ENCODE data around the gene LPXN. TPM values are rescaled to one million over a fixed set of nuclear protein-coding genes. Genes with fewer than 3 reads are reported as not detected.
"Not testable (repeated sequence)": the region's sequence is repeated elsewhere in the genome, so short reads cannot be mapped to it uniquely, and the experiment has no call there.

The LPXN gene
- polyA plus RNA-seq, 3 donors: 6.9 to 10.5 (median 8.0) TPM

DNA sequence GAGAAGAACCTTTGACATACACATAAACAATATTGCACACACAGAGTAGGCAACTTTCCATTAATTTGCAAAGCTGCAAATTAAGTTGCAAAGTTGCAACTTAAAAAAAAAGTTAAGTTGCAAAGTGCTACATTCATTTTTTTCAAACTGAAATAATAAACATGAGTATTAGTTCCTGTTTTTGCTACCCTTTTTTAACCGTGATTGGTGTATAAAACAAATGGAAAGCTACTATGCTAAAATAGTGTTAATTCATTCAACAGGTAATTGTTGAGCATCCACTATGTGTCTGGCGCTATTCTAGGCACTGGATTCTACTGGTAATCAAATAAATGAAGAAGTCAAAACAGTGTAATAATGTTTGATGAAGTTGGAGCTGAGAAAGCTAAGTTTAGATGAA, 11.3 kb upstream of the LPXN start:
- no peak for DNase-seq (ENCODE audit: extremely low read depth in 1 of 11, low read depth in 9 of 11, low spot score in 4 of 11)

DNA sequence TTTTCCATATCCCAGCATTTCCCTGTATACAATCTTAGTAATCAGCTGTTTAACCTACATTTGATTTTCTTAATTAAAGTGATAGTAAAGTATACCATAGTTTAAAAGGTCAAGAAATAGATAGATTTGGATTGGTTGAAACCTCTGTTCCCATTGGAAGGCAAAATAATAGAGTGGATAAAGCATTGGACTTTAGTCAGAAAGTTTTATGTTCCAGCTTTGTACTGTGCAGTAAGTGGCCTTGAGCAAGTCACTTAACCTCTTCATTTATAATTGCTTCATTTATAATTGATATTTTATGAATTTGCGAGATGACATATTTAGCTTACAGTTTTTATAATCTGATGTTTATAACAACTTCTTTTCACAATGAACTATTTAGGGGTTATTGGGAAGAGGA, 6.8 kb upstream of the LPXN start:
- no peak for DNase-seq (ENCODE audit: extremely low read depth in 1 of 11, low read depth in 9 of 11, low spot score in 4 of 11)

DNA sequence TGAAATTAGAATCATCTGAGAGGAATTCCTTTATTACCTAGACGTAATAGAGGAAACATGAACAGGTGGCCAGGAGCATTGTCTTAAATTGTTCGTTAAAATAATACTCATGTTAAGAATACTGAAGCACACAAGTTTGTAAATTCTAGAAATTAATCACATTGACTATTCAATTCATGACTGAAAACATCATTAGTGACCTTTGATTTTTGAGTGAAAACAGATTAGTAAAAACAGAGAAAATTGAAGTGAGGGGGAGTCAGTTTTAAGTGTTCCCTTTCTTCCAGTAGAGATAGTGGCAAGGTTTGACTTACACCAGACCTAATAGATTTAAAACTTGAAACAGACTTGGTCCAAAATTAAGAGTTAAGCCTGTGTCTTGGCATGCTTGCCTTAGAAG, 4.7 kb upstream of the LPXN start:
- DNase-seq (ENCODE audit: extremely low read depth in 1 of 11, low read depth in 9 of 11, low spot score in 4 of 11): no peak

DNA sequence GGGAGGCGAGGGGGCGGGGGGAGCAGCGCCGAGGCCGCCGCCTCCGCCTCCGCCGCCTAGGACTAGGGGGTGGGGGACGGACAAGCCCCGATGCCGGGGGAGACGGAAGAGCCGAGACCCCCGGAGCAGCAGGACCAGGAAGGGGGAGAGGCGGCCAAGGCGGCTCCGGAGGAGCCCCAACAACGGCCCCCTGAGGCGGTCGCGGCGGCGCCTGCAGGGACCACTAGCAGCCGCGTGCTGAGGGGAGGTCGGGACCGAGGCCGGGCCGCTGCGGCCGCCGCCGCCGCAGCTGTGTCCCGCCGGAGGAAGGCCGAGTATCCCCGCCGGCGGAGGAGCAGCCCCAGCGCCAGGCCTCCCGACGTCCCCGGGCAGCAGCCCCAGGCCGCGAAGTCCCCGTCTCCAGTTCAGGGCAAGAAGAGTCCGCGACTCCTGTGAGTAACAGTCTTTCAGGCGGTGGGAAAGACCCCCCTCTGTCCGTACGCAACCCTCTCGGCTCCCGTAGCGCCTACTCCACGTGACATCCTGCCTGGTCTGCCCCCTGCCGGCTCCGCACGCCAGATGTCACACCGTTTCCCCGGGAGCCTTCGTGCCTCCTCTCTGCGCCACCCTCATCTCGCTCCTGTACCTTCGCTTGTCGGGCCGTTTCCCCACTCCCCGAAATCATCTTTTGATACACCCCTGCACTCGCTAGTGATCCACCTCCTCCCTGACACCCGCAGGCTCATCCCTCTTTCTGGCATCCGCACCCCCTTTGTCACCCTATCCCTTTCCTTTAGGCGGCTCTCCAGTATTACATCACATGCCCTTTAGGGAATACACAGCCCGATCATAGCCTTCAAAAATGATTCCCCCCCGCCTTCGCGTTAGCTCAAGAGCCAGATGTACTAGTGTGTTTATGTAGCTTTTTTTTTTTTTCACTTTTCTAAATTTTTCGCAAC, 3.8 kb upstream of the LPXN start:
- DNase-seq (ENCODE audit: extremely low read depth in 1 of 11, low read depth in 9 of 11, low spot score in 4 of 11): peak; percentile 81 to 91 (median 86)

DNA sequence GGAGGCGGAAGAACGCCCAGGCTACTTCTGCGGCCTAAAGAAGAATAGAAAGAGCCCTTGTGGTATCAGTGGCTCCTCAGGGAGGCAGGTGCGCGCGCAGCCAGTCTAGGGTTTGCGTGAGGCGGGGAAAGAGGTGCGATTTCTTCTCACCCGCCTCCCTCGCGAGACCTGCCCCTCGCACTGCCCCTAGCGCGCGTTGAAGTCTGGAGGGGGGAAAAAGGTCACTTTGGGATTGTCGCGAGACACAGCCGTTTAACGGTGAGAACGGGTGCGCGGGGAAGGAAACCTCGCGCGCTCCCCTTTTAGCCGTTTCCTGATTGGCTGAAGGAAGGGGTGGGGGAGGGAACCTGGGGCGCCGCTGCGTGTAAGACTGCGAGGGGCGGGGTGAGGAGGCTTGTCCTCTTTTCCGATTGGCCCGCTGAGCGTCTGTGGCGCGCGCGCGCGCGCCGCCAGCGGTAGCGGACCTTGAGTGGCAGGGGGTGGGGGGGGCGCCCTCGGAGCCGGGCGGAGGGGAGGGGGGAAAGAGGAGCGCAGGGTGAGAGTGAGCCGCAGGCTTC, 3.1 kb upstream of the LPXN start, which contains the start of gene ZFP91:
ZFP91 (plus strand) TSS at position 429 of the 557 bp plus-strand sequence. CDS start 219 bp downstream, outside the sequence.
- DNase-seq (ENCODE audit: extremely low read depth in 1 of 11, low read depth in 9 of 11, low spot score in 4 of 11): peak; percentile 94 to 97 (median 96)

DNA sequence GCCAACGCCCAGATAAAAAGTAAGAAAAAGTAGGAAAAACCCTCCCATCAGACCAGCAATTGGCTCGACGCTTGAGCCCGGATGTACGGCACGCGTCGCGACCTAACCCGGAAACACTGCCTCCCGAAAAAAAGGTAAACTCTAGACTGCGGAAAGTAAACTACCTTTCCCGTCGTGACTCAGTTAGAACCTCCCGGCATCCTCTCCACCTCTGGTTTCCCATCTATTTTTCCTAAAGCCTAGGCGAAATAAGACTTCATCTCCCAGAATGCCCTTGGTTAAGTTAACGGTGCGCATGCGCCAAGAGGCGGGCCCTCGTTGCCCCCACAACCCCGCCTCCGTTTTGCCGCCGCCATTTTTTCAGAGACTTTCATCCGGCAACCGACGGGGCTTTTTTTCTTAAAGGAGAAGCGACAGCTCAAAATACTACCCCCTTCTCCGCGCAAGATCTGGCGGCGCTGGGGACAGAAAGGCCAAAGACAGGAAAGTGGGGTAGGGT, 2.5 kb upstream of the LPXN start:
- peak; percentile 92 to 99 (median 97) for DNase-seq (ENCODE audit: extremely low read depth in 1 of 11, low read depth in 9 of 11, low spot score in 4 of 11)

DNA sequence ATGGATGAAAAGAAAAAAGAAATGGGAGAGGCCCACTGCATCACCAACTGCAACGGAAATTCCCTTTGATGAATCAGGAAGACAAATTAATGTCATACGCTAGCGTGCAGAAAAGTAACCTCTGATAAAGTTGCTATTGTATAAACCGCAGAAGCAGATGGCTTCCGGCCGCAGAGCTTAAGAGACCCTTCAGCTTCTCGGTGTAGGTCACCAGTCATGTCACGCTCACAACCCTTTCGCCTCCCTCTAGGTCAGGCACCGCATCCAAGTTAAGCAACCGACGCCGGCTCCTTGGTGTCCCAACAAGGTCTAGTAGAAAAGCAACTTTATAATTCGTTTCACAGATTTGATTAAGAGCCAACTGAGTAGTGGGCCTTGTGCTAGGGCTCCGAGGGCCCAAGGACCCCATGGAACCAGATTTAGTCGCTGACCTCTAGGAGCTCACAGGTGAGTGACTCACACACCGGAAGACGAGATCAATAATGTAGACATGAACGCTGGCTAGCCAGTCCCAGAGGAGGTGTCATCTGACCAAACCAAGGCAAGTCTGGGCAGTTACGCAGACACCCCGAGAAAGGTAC, 2.0 kb upstream of the LPXN start:
- DNase-seq (ENCODE audit: extremely low read depth in 1 of 11, low read depth in 9 of 11, low spot score in 4 of 11): peak in 3 of 11 donors; percentile 10 to 32 (median 24)

DNA sequence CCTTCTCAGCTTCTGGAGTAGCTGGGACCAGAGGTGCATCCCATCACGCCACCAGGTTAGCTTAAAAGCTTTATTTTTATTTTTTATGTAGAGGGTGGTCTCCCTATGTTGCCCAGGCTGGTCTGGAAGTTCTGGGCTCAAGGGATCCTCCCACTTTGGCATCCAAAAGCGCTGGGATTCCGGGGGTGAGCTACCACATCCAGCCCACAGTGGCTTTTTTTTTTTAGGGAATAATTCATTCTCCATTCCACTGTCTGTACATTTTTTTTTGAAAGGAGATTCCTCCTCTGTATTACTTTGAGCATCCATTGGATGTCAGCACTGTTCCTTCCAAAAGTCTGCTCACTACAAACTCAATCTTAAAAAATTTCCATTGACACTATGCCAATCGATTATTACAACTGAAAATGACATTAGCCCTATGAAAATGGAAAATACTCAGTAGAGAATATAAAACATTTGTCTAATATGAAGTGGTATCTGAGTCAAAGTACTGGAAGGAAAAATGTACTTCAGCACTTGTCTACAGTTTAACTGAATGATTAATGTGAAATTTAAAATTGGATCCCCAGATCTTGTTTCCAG, 1.3 kb upstream of the LPXN start:
- peak in 2 of 11 donors; percentile 3 to 22 for DNase-seq (ENCODE audit: extremely low read depth in 1 of 11, low read depth in 9 of 11, low spot score in 4 of 11)

DNA sequence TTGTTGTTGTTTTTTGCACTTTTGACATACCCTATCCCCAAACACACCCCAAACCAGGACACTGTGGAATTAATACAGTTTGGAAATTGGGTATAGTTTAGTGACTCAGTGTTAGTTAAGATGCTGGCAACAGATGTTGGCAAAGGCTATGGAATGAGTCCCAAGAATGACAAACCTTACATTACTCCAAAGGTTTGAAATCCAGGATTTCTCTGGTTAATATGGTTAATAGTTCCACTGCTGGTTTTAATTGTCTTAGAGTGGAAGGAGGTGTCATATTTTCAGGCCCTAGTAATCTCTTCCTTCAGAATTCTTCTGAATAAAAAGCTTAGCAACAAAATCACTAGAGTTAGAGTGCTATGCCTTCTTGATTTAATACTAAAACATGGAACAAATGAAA, 775 bp downstream of the LPXN start:
- DNase-seq (ENCODE audit: extremely low read depth in 1 of 11, low read depth in 9 of 11, low spot score in 4 of 11): no peak

DNA sequence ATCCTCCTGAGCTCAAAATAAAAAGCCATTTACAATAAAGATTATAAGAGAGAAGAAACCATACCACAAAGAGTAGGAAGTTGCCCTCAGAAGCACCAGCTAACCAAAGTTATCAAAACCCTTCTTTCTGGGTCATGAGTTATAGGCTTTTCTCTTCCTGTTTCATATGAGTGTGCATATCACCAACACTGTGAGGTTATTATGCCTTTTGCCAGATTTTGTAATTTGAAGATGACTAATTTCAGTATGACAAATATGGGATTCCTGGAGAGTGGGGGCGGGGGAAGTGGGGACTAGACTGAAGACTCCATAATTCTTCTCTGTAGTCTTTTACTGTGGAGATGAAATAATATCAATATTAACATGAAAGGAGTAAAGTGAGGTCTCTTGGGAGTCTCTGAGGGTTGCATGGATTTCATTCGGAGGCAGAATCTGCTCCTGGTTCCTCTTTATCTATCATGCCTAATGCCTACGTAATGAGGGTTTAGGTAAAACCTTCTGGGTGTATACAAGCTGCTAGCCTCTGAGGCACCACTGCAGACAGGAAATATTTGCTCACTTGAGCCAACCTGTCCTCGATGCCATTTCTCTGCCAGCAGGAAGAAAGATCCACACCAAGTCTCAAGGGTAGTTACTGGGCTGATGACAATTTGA, 2.1 kb downstream of the LPXN start:
- no peak for DNase-seq (ENCODE audit: extremely low read depth in 1 of 11, low read depth in 9 of 11, low spot score in 4 of 11)

DNA sequence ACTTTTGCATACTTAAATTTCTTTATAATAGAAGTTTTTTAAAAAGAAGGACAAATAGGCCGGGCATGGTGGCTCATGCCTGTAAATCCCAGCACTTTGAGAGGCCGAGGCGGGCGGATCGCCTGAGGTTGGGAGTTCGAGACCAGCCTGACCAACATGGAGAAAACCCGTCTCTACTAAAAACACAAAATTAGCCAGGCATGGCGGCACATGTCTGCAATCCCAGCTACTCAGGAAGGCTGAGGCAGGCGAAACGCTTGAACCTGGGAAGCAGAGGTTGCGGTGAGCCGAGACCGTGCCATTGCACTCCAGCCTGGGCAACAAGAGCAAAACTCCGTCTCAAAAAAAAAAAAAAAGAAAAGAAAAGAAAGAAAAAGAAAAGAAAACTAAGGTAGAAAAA, 2.8 kb downstream of the LPXN start:
- not testable (repeated sequence) for DNase-seq (ENCODE audit: extremely low read depth in 1 of 11, low read depth in 9 of 11, low spot score in 4 of 11)

DNA sequence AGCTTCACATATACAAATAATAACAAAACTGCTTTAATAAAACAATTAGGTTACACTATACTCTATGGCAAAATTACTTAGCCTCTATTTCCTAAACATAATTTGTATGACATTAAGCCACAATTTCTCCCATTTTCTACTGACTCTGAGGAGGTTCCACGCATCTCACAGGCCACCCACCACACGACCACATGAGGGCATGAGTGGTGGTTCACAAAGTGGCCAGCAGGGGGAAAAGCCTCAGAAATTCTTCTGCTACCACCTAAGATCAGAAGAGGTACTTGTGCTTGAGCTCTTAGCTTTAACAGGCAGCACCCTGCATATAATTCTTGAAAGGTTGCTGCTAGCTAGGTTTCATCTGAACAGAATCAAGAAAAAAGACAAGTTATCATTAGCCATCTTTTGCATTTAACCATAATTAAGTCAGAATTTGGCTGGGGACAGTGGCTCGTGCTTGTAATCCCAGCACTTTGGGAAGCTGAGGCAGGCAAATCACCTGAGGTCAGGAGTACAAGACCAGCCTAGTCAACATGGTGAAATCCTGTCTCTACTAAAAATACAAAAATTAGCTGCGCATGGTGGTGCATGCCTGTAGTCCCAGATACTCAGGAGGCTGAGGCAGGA, 7.7 kb downstream of the LPXN start:
- DNase-seq (ENCODE audit: extremely low read depth in 1 of 11, low read depth in 9 of 11, low spot score in 4 of 11): peak in 6 of 11 donors; percentile 18 to 48 (median 26)

DNA sequence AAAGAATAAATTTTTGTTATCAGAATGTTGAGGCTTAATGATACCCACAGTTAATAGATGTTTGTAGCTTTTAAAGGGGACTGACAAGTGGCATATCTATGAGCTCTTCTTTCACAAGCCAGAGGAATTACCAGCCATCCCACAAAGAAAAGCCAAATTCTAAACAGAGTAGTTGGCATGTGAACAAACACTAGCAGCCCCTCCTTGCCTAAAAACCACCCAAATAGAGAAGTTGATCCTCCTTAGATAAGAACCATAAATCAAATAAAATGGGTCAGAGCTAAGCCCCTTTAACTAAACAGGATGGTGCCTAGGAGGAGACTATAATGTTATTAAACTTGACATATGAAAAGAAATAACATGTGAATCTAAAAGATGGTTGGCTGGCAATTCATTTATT, 11.4 kb downstream of the LPXN start:
- no peak for DNase-seq (ENCODE audit: extremely low read depth in 1 of 11, low read depth in 9 of 11, low spot score in 4 of 11)

DNA sequence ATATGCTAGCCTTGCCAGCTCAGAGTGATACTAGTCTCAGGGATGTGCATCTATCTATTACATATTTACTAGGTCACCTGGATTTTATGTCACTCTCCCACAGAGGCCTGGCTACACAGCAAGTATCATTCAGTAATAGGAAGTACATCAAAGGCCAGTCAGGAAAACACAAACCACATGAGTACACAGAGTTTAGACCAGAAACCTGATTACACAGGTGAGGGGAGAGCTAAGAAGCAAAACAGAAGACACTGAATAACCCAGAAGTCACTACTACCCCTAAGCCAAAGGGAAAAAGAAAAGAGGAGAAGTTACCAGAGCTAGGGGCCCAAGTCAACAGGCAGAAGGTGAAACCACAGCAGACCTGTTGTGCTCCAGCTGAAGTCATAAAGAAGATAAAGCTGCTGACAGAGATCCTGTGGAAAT, 13.3 kb downstream of the LPXN start:
- DNase-seq (ENCODE audit: extremely low read depth in 1 of 11, low read depth in 9 of 11, low spot score in 4 of 11): no peak

DNA sequence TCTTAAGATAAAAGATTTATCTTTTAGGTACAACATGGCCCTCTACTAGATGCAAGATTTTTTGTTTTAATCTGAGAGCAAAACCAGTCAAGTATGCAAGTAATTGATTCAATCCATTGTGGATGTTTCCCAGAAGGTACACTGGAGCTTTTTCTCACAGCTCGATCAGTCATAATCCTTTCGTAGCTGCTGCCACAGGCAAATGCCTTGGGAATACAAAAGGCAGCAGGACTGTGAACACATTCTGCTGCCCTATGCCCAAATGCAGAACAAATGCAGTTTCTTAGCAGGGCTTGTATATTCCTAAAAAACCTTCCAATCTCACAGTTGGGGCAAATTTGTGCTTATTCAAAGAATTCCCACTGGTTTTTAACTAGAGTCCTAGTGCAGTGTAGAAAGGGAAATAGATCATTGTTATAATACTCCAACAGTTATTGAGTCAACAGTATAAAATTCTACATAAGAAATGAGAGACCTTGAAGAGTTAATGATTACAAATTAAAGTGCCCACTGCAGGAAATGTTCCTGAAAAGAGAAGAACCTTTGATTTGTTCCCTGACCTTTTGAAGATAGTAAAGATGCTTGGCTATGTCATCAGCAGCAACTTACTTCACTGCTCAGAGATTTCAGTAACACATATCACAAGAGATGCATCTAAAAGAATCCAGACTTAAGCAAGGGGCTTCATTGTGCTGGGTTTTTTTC, 14.1 kb downstream of the LPXN start:
- no peak for DNase-seq (ENCODE audit: extremely low read depth in 1 of 11, low read depth in 9 of 11, low spot score in 4 of 11)

DNA sequence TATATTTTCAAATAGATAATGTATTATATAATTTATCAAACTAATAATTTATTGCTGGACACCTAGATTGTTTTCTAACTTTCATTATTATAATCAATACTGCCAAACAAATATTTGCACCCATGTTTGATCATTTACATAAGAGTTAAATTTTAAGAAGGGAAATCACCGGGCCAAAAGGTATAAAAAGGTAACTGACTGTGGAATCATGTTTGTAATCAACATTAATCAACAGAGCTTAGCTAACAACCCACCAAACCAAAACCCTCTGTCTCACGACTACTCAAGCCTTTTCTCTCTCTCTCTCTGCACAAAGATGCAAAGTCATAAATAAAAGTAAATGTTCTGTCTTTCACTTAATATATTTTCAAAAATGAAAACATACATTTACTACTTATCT, 14.8 kb downstream of the LPXN start:
- DNase-seq (ENCODE audit: extremely low read depth in 1 of 11, low read depth in 9 of 11, low spot score in 4 of 11): no peak

DNA sequence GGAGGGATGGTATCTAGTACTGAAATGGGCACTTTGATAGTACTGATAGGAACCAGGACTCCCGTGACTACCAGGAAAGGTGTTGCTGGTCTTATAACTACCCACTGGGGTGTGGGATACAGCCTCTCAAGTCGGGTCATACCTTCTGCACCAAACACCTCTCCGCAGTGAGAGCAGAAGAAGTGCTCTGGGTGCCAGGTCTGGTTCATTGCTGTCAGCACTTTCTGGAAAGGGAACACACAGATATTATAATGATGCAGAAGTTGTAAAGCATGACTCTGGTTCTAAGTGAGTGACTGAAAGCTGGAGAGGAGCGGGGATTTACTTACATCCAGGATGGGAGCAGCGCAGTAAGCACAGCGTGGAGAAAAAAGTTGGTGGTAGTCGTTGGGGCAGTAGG, 26.0 kb downstream of the LPXN start:
- no peak for DNase-seq (ENCODE audit: extremely low read depth in 1 of 11, low read depth in 9 of 11, low spot score in 4 of 11)

DNA sequence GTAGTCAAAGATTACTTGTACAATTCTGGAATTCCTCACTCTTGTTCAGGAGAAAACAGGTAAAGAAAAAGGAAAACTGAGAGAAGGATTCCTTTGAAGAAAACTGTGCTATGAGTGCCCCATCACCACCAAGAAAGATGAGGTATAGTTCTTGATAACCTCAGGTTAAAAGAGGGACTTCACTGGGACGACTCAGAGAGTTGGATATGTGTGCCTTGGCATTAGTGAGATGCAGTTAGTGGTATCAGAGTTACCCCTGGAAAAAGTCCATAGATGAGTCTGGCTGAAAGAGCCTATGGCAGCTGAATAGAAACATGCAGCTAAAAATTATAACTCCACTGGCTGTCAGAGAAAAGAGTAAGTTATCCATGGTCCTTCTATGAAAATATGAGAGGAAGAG, 28.8 kb downstream of the LPXN start:
- DNase-seq (ENCODE audit: extremely low read depth in 1 of 11, low read depth in 9 of 11, low spot score in 4 of 11): no peak

Measured in renal cortex interstitium (tissue), 11 donors.